Measurements from ENCODE around the gene TSKU.

DNA sequence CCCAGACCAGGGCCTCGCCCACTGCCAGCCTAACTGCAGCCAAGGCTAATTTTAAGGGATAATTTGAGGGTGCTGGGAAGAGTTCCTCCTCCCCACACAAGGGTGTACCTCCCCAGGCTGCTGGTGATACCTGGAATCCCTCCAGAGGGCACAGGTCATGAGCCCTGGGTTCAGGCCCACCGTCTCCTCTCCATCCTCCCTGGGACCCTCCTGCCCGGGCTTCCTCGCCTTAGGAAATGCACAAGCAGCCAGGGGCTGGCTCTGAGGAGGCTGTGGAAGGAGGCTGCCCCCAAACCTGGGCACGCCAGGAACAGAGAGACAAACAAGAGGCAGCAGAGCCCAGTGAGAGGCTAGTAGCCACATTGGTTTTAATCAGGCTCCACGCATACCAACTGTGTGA, 16.6 kb upstream of the TSKU start:
- TF ChIP-seq EZH2 (IDR thresholded peaks at IDR 0.05) (no peak), POLR2AphosphoS5 (IDR thresholded peaks at IDR 0.05; ENCODE audit: borderline replicate concordance, low read depth, low read length) (no peak), FOXP2 (optimal IDR thresholded peaks at IDR 0.05; ENCODE audit: control extremely low read depth, extremely low read length, insufficient read depth) (no peak)

All from SK-N-MC (cell line).